Right atrium auricular region (tissue), 2 donors: ENCODE measurements around the gene GJD3. TPM values are rescaled to one million over a fixed set of nuclear protein-coding genes. Genes with fewer than 3 reads are reported as not detected.

Source experiments
- DNase-seq: peaks from one replicate; pipeline ENCODE4 v3.0.0-alpha.2; 2019; ENCODE audit warnings: low spot score
- H3K27ac ChIP-seq, 2 donors: fragments of 200-600 bp; sonication (generic); 1 replicate in 1 of 2; 2 replicates in 1 of 2; pipeline ENCODE4 v1.5.1; 2016 to 2019
- H3K27me3 ChIP-seq, 2 donors: fragments of 200-600 bp; sonication (generic); one replicate each; pipeline versions ENCODE4 v1.5.1 to v1.6.0; 2017 to 2019
- H3K36me3 ChIP-seq: fragments of 200-600 bp; sonication (generic); one replicate; pipeline ENCODE4 v1.5.1; 2016
- H3K4me1 ChIP-seq, 2 donors: fragments of 200-600 bp; sonication (generic); one replicate each; pipeline versions ENCODE4 v1.5.1 to v1.6.0; 2017 to 2019
- H3K4me3 ChIP-seq, 2 donors: fragments of 200-600 bp; sonication (generic); 1 replicate in 1 of 2; 2 replicates in 1 of 2; pipeline ENCODE4 v1.5.1; 2017 to 2019; ENCODE audit warnings: mild to moderate bottlenecking in 1 of 2, moderate library complexity in 1 of 2
- H3K9me3 ChIP-seq, 2 donors: fragments of 200-600 bp; sonication (generic); one replicate each; pipeline ENCODE4 v1.5.1; 2019
- total RNA-seq, 2 donors: library from RNA; depleted of rRNA; stranded (reverse); fragments of >200 nt; gene quantifications; one replicate each; pipeline ENCODE4 v1.1.0, GENCODE V29; 2016
- TF ChIP-seq, protein P1 (sequence below), 2 donors: fragments of 200-600 bp; sonication (generic); IDR thresholded peaks; one replicate each; pipeline ENCODE4 v1.5.1; 2019; ENCODE audit warnings: antibody characterized with exemption in 2 of 2

GJD3 gene
- total RNA-seq, 2 donors from 2014 or later, result 1.6 TPM; not detected in 1

DNA sequence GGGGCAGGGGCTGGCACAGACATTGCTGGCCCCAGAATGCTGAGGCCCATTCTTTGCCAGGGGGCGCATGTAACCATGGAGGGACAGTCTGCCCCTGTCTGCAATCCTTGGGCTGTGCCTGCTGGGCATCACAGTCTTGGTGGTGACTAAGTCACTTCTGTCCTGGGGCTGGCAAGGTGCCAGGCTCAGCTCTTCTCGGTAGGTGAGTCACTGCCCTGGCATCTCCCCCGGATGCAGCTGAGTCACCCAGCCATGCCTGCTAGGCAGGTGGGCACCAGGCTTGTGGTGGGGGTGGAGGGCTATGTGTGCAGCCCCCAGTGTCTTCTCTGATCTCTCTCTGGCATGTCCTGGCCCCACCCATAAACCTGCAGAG, 50.0 kb downstream of the GJD3 start:
- Histone ChIP-seq H3K27ac (peak overlapping the region; percentile 96 to 98), H3K27me3 (no peaks in the 10 kb centered on the region), H3K9me3 (no peaks in the 10 kb centered on the region), H3K4me3 (no peak overlapping the region), H3K4me1 (peaks cover 9 to 94% of the 10 kb centered on the region in 2 donors), H3K36me3 (no peaks in the 10 kb centered on the region)
- TF ChIP-seq, protein P1, sequence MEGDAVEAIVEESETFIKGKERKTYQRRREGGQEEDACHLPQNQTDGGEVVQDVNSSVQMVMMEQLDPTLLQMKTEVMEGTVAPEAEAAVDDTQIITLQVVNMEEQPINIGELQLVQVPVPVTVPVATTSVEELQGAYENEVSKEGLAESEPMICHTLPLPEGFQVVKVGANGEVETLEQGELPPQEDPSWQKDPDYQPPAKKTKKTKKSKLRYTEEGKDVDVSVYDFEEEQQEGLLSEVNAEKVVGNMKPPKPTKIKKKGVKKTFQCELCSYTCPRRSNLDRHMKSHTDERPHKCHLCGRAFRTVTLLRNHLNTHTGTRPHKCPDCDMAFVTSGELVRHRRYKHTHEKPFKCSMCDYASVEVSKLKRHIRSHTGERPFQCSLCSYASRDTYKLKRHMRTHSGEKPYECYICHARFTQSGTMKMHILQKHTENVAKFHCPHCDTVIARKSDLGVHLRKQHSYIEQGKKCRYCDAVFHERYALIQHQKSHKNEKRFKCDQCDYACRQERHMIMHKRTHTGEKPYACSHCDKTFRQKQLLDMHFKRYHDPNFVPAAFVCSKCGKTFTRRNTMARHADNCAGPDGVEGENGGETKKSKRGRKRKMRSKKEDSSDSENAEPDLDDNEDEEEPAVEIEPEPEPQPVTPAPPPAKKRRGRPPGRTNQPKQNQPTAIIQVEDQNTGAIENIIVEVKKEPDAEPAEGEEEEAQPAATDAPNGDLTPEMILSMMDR (IDR thresholded peaks at IDR 0.05), result no peak
- DNase-seq, result peak; percentile 94

DNA sequence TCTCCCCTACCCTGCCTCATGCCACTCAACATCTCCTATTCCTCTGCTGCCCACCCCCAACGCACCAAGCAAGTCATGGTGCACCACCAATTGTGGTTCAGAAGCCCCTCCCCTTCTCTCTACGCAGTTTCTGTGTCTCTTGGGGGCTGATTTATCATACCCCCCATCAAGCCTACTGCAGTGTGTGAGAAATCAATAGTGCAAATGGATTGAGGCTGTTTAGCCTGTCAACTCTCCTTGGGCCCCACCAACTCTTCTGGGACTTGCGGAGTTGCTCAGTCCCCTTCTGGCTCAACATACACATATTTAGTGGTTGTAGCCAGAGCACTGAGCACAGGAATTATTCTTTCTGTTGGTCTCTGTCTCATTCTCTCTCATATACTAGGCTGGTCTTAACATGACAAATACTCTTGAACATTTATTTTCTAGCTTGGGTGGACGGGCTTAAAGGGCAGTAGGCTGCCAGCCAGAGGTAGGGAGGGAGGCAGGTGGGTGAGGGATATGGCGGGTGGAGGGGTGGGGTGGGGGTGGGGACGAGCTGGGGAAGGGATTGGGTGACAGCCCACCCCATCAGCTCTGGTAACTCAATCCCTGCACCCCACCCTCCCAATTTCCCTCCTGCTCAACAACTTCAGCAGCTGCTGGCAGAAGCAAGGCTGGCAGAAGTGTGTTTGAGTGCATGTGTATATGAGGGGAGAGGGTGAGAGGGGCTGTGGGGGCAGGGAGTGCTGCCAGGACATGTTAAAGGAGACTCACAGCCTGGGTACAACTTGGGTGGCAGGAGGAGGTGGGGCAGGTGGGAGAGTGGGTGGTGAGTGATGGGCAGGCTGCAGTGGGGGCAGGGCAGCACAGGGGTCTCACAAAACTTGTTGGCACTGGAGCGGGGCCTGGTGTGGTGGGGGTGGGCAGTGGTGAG, 50.6 kb downstream of the GJD3 start:
- Histone ChIP-seq H3K9me3 (no peaks in the 10 kb centered on the region), H3K27ac (peak overlapping the region; percentile 96 to 98), H3K36me3 (no peaks in the 10 kb centered on the region), H3K4me1 (peaks cover 9 to 94% of the 10 kb centered on the region in 2 donors), H3K4me3 (no peak overlapping the region), H3K27me3 (no peaks in the 10 kb centered on the region)
- DNase-seq, result no peak
- TF ChIP-seq, protein P1 (IDR thresholded peaks at IDR 0.05), result no peak

Other genes starting within 250 kb of the GJD3 start
- gene MSL1, start 242.8 kb downstream of the GJD3 start, total RNA-seq, result 10 to 100 TPM; 42.2 to 52.5 TPM
- gene CASC3, start 224.2 kb downstream of the GJD3 start, total RNA-seq, result 10 to 100 TPM; 26.0 to 35.5 TPM
- gene RAPGEFL1, start 187.3 kb downstream of the GJD3 start, total RNA-seq, result 1 to 10 TPM; 1.6 to 2.9 TPM
- gene WIPF2, start 145.4 kb downstream of the GJD3 start, total RNA-seq, result 1 to 10 TPM; 5.0 to 8.5 TPM
- gene CDC6, start 76.9 kb downstream of the GJD3 start, total RNA-seq, result 1 to 10 TPM in 1 of 2 donors, under 1 TPM in 1; 0.44 to 1.0 TPM
- gene RARA, start 55.6 kb downstream of the GJD3 start, total RNA-seq, result 10 to 100 TPM; 28.5 to 51.7 TPM
- gene TOP2A, start 53.2 kb upstream of the GJD3 start, total RNA-seq, result 1 to 10 TPM in 1 of 2 donors, under 1 TPM in 1; 0.31 to 3.7 TPM
- 100 to 1,000 TPM in 1 of 2 donors, 10 to 100 TPM in 1; 81.0 to 237 TPM for gene IGFBP4, start 78.7 kb upstream of the GJD3 start, total RNA-seq
- not detected for gene TNS4, start 136.9 kb upstream of the GJD3 start, total RNA-seq
- gene CCR7, start 200.7 kb upstream of the GJD3 start, total RNA-seq, result under 1 TPM in 1 of 2 donors, not detected in 1; 0.28 TPM